Measurements from ENCODE around the gene ZNF750.

DNA sequence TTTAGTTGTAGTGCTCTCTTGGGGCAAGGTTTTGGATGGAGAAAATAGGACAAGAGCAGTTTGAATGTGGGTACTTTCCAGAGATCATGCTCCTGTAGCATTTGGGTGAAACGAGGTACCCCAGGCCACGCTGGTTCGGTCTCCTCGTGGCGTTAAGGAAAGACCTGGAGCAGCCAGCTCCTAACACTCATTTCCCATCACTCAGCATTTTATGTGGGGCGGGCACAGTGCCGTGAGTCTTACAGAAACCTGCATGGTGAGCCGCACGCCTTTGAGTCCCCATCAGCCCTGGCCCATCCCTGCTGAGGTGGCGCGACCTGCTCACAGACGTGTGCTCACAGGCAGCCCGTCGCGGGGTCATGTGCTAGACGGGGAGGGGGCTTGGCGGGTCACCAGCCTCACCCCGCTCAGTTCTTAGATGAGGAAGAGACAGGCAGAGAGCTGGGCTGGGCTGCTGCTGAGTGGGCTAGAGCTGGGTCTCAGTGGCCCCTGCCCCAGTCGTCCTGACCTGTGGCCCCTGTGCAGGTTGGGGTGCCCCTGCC, 50.7 kb downstream of the ZNF750 start:
- TF ChIP-seq POLR2A (IDR thresholded peaks at IDR 0.05) = no peak
- TF ChIP-seq, protein P1, sequence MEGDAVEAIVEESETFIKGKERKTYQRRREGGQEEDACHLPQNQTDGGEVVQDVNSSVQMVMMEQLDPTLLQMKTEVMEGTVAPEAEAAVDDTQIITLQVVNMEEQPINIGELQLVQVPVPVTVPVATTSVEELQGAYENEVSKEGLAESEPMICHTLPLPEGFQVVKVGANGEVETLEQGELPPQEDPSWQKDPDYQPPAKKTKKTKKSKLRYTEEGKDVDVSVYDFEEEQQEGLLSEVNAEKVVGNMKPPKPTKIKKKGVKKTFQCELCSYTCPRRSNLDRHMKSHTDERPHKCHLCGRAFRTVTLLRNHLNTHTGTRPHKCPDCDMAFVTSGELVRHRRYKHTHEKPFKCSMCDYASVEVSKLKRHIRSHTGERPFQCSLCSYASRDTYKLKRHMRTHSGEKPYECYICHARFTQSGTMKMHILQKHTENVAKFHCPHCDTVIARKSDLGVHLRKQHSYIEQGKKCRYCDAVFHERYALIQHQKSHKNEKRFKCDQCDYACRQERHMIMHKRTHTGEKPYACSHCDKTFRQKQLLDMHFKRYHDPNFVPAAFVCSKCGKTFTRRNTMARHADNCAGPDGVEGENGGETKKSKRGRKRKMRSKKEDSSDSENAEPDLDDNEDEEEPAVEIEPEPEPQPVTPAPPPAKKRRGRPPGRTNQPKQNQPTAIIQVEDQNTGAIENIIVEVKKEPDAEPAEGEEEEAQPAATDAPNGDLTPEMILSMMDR (IDR thresholded peaks at IDR 0.05) = no peak
